ENCODE data around the gene ZNF879.

Gene ZNF879

GRCh38 chr5:178993955-178994579 lies 29.5 kb upstream of the ZNF879 start:
- DNase-seq (ENCODE audit: insufficient read length, low spot score) (no peak), FAIRE-seq (no peak)
- no peak for TF ChIP-seq POLR2A (IDR thresholded peaks at IDR 0.05; ENCODE audit: low read depth, low read length)

DNA sequence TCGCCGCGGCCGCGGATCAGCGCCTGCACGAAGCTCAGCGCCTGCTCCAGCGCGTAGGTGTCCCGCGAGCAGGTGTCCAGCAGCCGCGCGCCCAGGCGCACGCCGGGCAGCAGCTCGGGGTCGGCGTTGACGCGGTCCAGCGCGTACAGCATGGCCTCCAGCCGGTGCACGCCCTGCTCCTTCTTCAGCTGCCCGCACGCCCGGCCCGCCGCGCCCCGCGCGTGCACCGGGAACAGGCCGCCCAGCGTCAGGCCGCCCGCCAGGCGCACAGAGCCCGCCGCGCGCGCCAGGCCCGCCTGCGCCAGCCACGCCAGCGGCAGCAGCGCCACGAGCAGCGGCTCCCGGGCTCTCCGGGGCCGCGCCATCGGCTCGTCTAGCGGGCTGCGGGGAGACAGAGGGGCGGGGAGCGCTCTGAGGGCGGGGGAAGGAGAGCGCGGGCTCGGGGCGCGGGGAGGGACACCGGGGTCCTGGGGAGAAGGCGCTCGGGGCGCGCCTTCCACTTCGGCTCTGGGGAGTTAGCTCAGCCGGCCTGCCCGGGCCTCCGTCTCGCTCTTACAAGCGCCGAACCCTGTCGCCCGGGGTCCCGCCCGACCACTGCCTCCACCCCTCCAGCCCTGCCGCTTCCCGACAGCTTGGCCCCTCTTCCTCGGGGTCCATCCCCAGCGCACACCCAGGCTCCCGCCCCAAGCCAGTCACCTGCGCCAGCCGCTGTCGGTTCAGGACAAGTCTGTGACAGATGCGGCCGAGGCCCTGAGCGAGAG lies 28.8 kb upstream of the ZNF879 start, which contains the start of gene GRM6:
Gene GRM6, minus strand, starts transcription at position 741 of the 761 bp plus-strand sequence. Its CDS starts 376 bp downstream, at position 365.
- TF ChIP-seq POLR2A (IDR thresholded peaks at IDR 0.05; ENCODE audit: low read depth, low read length): no peak
- DNase-seq (ENCODE audit: insufficient read length, low spot score) (no peak), FAIRE-seq (no peak)

- TF ChIP-seq POLR2A (IDR thresholded peaks at IDR 0.05; ENCODE audit: low read depth, low read length): no peak
- DNase-seq (ENCODE audit: insufficient read length, low spot score) (no peak), FAIRE-seq (no peak)
Measured at GRCh38 chr5:178995341-178995690, 28.3 kb upstream of the ZNF879 start.

- no peak for DNase-seq (ENCODE audit: insufficient read length, low spot score)
- TF ChIP-seq POLR2A (IDR thresholded peaks at IDR 0.05; ENCODE audit: low read depth, low read length): no peak
- FAIRE-seq: no peak
Measured at GRCh38 chr5:178996156-178996555, 27.4 kb upstream of the ZNF879 start.

DNA sequence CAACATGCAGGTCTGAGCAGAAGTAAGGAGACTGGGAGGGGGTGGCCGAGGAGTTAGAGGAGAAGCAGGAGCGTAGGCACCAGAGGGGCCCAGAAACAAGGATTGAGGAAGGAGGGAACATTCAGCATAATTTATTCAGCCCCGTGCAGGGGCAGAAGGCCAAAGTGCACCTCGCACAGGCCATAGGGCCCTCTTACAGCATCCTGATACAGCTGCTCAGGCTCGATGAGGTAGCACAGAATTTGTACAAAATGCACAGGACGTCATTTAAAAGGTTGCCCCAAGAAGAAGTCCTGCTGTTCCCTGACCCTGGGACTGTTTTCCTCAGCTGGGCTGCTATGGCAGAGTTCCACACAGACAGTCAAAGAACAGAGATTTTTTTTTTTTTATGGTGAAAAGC lies 26.4 kb upstream of the ZNF879 start:
- TF ChIP-seq POLR2A (IDR thresholded peaks at IDR 0.05; ENCODE audit: low read depth, low read length): no peak
- FAIRE-seq (no peak), DNase-seq (ENCODE audit: insufficient read length, low spot score) (no peak)

- no peak for TF ChIP-seq POLR2A (IDR thresholded peaks at IDR 0.05; ENCODE audit: low read depth, low read length)
- no peak for DNase-seq (ENCODE audit: insufficient read length, low spot score)
- no peak for FAIRE-seq
Measured at GRCh38 chr5:178998441-178998840, 25.2 kb upstream of the ZNF879 start.

DNA sequence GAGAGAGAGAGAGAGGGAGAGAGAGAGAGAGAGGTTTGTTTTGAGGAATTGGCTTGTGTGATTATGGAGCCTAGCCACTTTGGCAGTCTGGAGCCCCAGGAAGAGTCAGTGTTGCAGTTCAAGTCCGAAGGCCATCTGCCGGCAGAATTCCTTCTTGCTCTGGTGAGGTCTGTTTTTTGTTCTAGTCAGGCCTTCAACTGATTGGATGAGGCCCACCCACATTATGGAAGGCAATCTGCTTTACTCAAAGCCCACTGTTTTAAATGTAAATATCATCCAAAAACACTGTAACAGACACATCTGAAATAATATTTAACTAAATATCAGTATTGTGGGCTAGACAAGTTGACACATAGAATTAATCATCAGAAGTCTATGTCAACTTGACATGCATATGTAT lies 17.0 kb upstream of the ZNF879 start:
- TF ChIP-seq POLR2A (IDR thresholded peaks at IDR 0.05; ENCODE audit: low read depth, low read length): no peak
- DNase-seq (ENCODE audit: insufficient read length, low spot score): no peak
- FAIRE-seq: no peak

DNA sequence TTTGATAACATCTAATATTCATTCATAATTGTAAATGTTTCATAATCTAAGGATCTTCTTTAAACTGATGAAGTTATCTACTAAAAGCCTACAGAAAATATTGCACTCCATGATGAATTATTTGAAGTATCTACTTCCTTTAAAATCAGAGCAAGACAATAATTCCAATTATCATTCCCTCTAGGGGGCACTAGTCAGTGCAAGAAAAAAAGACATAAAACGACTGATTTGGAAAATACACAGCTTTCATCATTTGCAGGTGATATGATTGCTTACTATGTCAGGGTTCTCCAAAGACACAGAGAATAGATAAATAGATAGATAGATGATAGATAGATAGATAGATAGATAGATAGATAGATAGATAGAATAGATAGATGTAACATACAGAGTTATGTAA lies 14.9 kb upstream of the ZNF879 start:
- no peak for TF ChIP-seq POLR2A (IDR thresholded peaks at IDR 0.05; ENCODE audit: low read depth, low read length)
- DNase-seq (ENCODE audit: insufficient read length, low spot score) (no peak), FAIRE-seq (no peak)

- no peak for TF ChIP-seq POLR2A (IDR thresholded peaks at IDR 0.05; ENCODE audit: low read depth, low read length)
- no peak for FAIRE-seq
- no peak for DNase-seq (ENCODE audit: insufficient read length, low spot score)
Measured at GRCh38 chr5:179033004-179033580, 9.5 kb downstream of the ZNF879 start.

DNA sequence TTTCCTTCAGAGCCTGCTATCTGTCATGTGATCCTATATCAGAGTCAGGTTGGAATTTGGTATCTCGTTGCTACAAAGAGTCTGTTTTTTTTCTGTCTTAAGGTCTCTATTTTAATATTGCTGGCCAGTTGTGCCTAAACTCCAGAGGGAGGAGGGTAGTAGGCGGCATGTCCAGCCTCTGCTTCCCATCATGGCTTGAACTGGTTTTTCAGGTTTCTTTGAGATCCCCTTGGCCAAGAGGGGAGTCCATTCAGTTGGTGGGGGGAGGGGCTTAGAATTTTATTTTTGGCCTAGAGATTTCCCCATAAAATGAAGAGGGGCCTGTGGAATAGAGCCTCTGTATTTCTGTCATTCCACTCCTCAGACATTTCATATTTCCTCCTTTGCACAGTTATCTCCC lies 21.2 kb downstream of the ZNF879 start:
- no peak for TF ChIP-seq POLR2A (IDR thresholded peaks at IDR 0.05; ENCODE audit: low read depth, low read length)
- FAIRE-seq (no peak), DNase-seq (ENCODE audit: insufficient read length, low spot score) (no peak)

DNA sequence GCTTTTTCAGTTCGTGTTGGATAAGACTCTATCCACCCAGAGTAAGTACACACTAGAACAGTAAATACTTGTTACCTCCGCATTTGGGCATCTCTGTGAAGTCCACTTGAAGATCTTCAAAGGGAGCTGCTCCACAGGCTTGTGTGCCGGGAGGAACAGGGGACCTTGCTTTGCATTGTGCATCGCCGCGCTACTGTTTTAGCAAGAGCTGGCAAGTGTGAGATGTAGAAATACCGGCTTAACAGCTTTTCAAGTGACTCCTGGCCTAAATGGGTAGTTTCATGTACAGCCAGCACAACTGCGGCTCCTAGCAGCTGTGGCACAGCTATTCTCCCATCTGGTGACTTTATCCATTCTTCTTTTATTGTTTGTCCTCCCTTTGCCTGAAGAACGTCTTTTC lies 28.2 kb downstream of the ZNF879 start:
- DNase-seq (ENCODE audit: insufficient read length, low spot score) (no peak), FAIRE-seq (no peak)
- no peak for TF ChIP-seq POLR2A (IDR thresholded peaks at IDR 0.05; ENCODE audit: low read depth, low read length)

DNA sequence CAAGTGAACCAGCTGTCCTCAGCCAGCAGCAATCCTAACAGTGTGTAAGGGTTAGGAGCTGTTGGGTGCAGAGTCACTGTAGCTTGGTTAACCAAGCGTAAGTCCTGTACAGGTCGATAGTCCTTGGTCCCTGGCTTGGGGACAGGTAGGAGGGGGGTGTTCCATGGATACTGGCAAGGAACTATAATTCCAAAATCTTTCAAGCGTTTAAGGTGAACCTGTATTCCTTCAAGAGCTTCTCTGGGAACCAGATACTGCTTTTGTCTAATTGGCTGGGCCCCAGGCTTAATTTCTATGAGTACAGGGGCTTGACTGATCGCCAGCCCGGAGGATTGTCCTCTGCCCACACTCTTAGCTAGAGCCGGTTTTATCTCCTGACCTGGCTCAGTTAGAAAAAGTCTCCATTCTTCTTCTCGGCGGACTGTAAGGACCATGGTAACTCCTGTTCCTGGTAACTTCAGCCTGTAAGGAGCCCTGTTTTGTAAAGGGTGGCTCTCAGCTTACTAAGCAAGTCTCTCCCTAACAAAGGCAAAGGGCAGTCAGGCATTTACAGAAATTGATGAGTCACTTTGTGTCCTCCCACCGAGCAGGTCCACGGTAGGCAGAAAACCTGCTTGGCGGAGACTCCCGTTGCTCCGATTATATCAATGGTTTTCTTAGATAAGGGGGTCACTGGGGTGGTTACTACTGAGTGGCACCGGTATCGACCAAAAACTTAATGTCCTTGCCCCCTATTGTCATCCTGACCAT lies 30.6 kb downstream of the ZNF879 start:
- FAIRE-seq (no peak), DNase-seq (ENCODE audit: insufficient read length, low spot score) (no peak)
- TF ChIP-seq POLR2A (IDR thresholded peaks at IDR 0.05; ENCODE audit: low read depth, low read length): no peak

DNA sequence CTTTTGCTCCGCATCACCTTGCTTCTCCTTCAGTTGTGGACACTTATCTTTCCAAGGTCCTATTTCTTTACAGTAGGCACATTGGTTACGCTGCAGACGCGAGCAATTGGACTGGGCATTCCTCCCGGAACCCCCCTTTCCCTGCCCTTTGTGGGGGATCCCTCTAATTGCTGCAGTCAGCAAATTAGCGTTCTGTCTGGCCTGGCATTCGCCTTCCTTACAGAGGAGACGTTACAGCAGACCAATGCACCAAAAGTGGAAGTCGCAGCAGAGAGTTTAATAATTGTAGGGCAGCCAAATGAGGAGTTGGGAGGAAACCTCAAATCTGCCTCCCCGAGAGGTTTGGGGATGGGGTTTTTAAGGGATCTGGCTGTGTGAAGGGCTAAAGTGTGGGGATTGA lies 31.3 kb downstream of the ZNF879 start:
- DNase-seq (ENCODE audit: insufficient read length, low spot score): no peak
- FAIRE-seq: no peak
- no peak for TF ChIP-seq POLR2A (IDR thresholded peaks at IDR 0.05; ENCODE audit: low read depth, low read length)

GRCh38 chr5:179055436-179055835 lies 31.8 kb downstream of the ZNF879 start:
- no peak for TF ChIP-seq POLR2A (IDR thresholded peaks at IDR 0.05; ENCODE audit: low read depth, low read length)
- DNase-seq (ENCODE audit: insufficient read length, low spot score): no peak
- FAIRE-seq: no peak

Data from H54 (cell line).